GM18505 (cell line): ENCODE results near the gene ITGAV.
A peak's percentile ranks its signal among the peaks of the same experiment; 100 is the strongest.
"Not testable (repeated sequence)": the region's sequence is repeated elsewhere in the genome, so short reads cannot be mapped to it uniquely, and the experiment has no call there.

Source experiments
- ATAC-seq: cut with Tn5 transposase; IDR thresholded peaks from one replicate; pipeline ENCODE4 v1.9.1; 2021; ENCODE audit not compliant: unreplicated experiment
- POLR2A ChIP-seq: IDR thresholded peaks from 4 replicates; pipeline ENCODE4 v1.6.1; 2011; ENCODE audit warnings: borderline replicate concordance; ENCODE audit not compliant: insufficient read depth, insufficient read length; ENCODE audit errors: extremely low read depth

ITGAV gene

DNA sequence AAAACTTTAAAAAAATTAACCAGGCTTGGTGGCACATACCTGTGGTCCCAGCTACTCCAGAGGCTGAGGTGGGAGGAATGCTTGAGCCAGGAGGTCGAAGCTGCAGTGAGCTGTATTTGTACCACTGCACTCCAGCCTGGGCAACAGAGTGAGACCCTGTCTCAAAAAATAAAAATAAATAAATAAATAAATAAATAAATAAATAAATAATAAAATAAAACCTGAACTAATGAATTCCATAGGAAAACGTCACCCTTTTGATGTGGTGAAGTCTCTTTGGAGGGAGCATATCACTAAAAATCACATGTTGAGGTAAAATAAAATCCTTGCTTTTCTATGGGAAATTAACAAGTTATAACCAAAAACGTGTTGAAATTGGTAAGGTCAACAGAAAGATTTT, 29.6 kb upstream of the ITGAV start:
- ATAC-seq, result no peak
- no peak for TF ChIP-seq POLR2A

DNA sequence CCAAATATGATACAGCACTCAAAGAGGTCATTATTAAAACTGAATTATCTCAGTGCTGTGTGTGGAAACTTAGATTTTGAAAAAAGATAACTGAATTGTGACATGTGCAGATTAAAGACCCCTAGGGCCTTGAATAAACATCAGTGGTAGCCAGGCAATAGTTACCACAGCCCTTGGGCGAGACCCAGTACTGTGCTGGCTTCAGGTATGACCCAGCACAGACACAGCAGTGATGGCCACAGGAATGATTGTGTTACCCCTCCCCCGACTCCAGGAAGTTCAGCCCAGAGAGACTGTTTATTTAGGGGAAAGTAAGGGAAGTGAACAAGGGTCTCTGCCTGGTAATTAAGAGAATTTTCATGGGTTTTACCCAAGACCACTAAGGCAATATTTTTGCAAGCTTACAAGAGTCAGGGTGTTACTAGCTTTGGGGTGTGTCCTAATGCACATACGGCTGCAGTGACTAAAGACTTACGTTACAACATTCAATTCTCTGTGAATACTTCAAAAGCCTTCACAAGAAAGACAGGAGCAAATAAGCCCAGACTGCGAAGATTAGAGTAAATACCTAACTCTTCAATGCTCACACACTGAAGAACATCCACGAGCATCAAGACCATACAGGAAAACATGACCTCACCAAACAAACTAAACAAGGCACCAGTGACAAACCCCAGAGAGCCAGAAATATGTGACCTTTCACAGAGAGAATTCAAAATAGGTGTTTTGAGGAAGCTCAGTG, 28.2 kb upstream of the ITGAV start:
- TF ChIP-seq POLR2A, result no peak
- no peak for ATAC-seq

DNA sequence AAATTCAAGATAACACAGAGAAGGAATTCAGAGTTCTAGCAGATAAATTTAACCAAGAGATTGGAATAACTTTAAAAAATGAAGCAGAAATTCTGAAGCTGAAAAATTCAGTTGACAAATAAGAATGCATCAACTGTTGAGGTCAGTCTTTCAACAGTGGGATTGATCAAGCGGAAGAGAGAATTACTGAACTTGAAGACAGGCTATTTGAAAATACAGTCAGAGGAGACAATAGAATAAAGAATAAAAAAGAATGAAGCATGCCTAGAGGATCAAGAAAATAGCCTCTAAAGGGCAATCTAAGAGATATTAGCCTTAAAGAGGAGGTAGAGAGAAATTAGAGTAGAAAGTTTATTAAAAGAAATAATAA, 27.7 kb upstream of the ITGAV start:
- TF ChIP-seq POLR2A, result no peak
- no peak for ATAC-seq

DNA sequence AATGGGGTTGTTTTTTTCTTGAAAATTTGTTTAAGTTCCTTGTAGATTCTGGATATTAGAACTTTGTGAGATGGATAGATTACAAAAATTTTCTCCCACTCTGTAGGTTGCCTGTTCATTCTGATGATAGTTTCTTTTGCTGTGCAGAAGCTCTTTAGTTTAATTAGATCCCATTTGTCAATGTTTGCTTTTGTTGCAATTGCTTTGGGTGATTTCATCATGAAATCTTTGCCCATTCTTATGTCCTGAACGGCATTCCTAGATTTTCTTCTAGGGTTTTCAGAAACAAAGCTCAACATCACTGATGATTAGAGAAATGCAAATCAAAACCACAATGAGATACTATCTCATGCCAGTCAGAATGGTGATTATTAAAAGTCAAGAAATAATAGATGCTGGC, 21.3 kb upstream of the ITGAV start:
- ATAC-seq, result not testable (repeated sequence)

DNA sequence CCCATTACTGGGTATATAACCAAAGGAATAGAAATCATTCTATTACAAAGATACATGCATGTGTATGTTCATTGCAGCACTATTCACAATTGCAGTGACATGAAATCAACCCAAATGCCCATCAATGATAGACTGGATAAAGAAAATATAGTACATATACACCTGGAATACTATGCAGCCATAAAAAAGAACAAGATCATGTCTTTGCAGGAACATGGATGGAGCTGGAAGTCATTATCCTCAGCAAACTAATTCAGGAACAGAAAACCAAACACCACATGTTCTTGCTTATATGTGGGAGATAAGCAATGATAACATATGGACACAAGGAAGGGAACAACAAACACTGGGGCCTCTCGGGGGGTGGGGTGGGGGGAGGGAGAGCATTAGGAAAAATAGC, 20.7 kb upstream of the ITGAV start:
- ATAC-seq, result not testable (repeated sequence)

DNA sequence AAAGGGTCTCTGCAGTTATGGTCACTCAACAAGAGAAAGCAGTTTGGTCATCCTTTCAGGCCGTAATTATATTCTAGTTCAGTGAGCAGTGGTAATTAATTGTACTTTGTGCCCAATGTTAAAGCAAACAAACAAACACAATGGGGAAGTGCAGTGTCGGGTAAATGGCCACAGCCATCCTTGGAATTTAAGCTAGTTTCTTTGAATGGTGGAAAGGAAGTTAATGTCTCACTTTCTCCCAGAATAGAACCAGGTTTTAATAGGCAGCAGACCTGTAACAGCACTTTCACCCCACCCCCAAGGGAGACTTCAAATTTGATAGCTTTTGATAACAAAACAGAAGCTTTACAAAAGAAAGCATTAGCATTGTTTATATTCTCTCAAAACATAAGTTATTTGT, 20.0 kb upstream of the ITGAV start:
- TF ChIP-seq POLR2A, result no peak
- ATAC-seq, result no peak

DNA sequence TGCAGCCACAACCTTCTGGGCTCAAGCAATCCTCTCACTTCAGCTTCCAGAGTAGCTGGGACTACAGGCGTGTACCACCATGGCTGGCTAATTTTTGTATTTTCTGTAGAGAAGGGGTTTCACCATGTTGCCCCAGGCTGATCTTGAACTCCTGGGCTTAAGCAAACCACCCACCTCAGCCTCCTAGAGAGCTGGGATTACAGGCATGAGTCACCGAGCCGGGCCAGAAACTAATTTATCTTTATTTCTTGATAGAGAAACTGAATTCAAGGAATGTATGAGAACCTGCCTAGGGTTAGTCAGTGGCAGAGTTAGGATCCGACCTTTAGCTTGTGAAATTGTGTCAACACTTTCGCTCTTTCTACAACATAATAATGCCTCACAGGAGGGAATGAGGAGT, 19.3 kb upstream of the ITGAV start:
- no peak for TF ChIP-seq POLR2A
- ATAC-seq, result no peak

DNA sequence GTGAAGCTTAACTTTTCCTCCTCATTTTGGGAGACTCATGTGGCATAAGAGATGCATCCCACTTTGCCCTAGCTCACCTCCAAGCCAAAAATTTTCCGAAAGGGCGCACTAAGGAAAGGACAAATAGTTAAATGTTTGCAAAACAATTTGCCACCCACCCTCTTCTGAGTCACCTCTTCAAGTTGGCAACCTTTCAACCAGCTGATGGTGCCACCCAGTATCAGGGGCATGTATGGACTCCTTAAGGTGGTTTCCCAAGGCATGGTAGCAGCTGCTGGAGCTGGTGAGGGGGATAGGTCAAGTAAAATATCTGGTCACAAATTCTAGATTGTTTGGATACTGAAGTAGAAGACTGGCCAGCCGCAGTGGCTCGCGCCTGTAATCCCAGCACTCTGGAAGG, 17.2 kb upstream of the ITGAV start:
- no peak for TF ChIP-seq POLR2A
- no peak for ATAC-seq

DNA sequence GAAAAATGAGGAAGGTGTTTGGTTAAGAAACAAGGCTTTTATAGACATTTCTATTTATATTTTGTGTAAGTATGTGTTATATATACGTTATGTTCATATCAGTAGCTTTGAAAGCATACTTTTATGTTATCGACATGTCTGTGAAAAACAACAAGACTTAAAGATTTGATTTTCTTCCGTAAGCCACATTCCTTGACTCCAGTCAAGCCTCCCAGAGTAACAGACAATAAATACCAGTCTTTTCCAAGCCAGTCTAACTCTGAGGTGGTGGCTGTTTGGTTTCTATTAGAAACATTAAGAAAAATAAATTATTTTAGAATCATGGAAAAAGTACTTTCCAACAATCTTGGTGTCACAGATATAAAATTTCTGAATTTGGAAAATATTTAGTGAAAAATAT, 16.3 kb upstream of the ITGAV start:
- ATAC-seq, result no peak

DNA sequence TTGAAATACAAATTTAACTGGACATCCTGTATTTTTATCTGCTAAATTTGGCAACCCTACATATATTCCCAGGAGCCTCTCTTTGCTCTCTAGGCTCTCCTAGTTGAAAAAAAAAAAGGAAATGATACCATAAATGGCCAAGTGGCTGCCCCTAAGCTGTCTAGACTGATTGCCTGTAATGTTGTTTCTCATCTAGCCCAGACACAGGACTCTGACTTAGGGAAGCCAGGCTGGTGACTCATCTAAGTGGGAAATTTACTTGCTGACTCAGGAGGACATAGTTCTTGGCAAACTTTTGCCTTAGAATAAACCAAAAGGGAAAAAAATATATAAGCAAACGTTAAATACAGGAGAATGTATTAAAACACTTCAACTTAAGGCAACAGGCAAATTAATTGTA, 14.6 kb upstream of the ITGAV start:
- TF ChIP-seq POLR2A, result no peak
- peak; percentile 77 for ATAC-seq

More for the DNA sequence above, 16.3 kb upstream of the ITGAV start:
- no peak for TF ChIP-seq POLR2A

DNA sequence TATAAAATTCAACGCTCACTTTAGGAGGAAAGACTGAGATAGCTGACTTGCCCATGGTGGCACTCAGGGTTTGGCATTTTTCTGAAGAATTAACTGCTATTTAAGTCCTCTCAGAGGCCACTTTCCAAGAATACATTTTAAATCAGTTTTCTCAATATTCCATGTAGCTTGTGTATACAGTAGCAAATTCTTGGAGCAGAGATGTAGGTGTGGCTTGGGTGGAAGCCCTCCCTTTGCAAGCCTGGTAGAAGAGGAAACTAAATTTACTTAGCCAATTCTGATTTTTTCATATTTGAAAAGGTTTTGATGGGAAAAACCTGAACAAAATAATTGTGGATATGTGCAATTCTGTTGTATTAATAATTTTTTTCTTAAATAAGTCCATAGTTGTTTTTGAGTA, 14.0 kb upstream of the ITGAV start:
- TF ChIP-seq POLR2A, result no peak
- ATAC-seq, result no peak

DNA sequence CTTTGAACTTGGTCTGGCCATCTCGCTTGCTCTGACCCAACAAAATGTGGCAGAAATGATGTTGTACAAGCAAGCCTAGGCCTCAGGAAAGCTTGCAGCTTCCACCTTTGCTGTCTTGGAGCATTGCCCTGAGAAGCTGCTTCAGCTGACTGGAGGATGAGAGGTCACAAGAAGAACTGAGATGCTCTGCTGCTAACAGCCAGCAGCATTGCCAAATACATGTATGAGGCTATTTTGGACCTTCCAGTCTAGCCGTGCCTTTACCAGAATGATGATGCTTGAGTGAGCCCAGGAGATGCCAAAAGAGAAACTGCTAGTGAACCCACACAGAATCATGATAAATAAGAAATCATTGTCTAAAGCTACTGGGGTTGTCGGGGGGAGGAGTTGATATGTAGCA, 13.2 kb upstream of the ITGAV start:
- TF ChIP-seq POLR2A, result no peak
- ATAC-seq, result no peak

DNA sequence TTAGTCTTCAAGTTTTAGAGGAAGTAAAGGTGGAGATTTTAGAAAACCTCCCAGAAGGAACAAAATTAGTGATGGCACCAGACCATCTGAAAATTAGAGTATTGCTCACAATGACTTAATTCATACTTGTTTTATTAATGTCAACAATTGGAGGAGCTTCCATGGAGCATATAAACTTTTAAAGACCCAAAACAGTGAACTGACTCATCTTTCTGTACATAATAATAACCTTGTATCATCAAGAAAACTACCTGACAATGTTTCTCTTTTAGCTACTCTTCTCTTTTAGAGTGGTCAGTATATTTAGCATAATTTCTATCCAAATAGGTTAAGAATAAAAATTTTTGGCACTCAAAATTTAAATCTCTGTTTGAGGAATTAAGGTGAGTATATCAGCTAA, 7.2 kb upstream of the ITGAV start:
- no peak for ATAC-seq
- no peak for TF ChIP-seq POLR2A

DNA sequence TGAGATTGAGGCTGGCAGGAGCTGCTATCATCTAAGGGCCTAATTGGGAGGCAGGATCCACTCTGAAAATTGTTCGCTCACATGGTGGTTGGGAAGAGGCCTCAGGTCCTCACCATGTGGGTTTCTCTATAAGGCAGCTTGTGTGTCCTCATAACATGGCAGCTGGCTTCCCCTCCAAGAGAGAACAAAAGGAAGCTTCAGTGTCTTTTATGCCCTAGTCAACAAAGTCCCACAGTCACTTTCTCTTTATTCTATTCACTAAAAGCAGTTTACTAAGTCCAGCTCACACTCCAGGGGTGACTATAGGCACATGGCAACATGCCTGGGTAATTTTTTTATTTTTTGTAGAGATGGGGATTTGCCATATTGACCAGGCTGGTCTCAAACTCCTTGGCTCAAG, 5.8 kb upstream of the ITGAV start:
- no peak for ATAC-seq
- TF ChIP-seq POLR2A, result no peak

DNA sequence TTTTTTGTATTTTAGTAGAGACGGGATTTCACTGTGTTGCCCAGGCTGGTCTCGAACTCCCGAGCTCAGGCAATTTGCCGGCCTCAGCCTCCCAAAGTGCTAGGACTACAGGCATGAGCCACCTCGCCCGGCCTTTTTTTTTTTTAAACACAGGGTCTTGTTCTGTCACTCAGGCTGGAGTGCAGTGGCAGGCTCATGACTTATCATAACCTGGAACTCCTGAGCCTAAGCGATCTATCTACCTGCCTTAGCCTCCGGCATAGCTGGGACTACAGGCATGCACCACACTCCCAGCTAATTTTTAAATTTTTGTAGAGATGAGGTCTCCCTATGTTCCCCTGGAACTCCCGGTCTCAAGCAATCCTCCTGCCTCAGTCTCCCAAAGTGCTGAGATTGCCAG, 1.4 kb upstream of the ITGAV start:
- no peak for ATAC-seq
- TF ChIP-seq POLR2A, result no peak
